Measurements from ENCODE around the gene SAT2.

SAT2 gene

DNA sequence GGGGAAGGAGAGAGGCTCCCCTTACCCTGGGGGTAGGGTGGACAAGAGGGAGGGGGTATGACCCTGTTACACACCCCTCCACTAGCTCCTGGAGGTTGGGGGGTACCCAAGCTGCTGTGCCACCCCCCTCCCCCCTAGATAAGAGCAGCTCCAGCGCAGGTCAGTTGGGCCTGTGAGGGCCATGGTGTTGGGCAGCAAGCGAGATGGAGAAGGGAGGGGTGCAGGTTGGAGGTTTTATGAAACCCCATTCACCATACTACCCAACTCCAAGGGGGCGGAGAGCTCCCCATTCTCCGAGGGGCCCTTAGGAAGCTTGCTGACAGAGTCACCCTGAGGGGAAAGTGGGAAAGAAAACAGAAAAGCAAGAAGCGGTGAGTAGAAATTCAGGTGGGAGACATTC, 36.0 kb downstream of the SAT2 start:
- DNase-seq (ENCODE audit: low spot score): no peak

DNA sequence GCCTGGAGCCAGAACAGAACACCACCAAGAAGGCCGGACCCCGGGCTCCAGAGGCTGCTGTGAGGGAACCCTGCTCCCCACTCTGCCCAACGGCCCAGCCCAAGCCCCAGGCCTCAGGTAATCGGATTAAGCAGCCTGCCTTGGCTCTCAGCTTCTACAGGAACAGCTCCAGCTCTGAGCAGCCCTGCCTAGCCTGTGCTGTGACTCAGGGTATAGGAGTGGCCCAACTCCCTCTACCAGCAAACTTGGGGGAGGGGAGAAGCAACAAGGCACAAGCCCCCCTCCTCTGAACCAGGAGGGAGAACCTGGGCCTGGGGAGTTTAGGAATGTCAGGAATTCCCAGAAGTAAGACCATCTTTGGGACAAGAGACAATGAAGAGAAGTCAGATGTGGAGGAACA, 36.9 kb downstream of the SAT2 start:
- peak; percentile 75 for DNase-seq (ENCODE audit: low spot score)

DNA sequence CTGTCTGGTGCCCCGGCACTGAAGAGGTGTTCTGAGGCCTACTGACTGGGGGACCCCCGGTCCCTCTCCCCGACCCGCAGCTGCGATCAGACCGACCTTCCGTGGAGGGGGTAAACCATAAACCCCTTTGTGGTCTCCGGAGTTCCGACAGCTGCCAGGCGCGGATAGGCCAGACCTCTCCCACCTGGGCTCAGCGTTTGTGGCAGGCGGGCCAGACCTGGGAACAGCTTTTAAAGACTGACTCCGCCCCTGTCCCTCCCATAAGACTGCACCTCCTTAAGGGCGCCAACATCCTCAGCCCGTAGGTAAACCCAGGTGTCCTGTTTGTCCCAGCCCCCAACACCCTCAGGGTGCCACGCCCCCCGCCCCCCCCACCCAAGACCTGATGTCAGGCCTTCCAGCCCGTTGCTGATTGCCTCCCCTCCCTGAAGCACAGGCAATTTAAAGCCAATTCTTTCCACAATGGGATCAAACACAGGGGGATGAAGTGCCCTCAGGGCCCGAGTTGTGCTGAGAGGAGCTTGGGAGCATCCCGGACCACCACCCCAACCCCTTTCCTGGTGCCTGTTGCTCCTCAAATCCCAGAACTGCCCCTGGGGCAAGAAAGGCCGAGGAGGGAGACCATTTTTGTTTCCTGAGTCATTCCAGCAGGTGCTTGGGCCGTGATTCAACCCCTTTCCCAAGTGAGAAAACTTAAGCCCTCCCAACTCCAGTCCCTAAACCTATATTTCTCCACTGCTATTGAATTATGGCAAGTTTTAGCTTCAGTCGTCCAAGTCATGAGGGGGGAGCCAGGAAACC, 37.5 kb downstream of the SAT2 start, which contains the start of gene SOX15:
Gene SOX15 (minus strand): TSS at position 204 of the 801 bp plus-strand sequence. CDS start 418 bp downstream, outside the sequence.
- DNase-seq (ENCODE audit: low spot score): no peak

DNA sequence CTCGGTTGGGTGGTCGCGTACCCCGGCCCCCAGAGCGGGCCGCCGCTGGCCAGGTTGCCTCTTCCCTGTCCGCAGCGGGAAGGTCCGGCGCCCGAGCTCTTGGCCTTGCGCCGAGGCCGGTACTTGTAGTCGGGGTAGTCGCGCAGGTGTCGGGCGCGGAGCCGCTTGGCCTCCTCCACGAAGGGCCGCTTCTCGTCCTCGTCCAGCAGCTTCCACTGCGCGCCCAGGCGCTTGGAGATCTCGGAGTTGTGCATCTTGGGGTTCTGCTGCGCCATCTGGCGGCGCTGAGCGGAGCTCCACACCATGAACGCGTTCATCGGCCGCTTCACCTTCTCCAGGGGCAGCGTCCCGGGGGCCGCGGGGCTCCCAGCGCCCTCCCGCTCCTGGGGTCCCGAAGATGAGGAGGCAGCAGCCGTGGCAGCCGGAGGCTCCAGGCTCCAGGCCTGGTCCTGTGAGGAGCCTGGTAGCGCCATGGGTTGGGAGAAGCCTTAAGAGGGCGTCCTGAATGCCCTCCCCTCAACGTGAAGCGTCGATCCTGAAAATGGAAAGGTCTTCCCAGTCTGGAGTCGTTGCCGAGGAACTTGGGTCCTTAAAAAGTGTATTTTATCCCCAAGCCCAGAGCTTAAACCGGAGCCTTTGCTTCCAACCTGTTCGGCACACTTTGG, 38.3 kb downstream of the SAT2 start:
- DNase-seq (ENCODE audit: low spot score): peak; percentile 66

DNA sequence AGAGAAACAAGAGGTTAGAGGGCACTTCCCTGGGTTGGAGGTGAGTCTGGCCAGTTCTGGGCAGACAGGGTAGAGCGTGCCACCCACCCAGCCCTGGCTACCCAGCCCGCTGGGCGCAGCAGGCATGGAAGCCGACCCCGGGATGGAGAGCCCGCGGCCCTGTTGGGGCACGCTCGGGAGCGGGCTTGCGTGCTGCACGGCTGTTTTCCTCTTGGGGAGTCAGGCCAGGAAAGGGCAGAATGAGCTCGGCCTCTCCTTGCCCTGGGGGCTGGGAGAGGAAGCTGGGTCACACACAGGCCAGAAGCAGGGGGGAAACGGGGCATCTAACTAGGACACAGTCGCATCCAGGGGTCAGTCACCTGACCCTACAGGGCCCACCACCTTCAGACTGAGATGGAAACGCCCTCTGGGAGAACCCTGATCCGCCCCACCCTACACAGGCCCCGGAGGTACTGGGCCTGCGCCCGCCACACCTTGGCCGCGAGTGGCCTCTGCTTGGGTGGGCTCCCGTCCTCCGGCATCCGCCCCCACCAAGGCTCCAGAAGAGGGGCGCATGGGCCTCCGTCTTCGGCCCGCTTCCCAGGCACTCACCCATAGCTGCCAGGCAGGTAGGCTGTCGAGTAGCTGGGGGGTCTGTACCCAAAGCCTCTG, 38.9 kb downstream of the SAT2 start:
- DNase-seq (ENCODE audit: low spot score): no peak

DNA sequence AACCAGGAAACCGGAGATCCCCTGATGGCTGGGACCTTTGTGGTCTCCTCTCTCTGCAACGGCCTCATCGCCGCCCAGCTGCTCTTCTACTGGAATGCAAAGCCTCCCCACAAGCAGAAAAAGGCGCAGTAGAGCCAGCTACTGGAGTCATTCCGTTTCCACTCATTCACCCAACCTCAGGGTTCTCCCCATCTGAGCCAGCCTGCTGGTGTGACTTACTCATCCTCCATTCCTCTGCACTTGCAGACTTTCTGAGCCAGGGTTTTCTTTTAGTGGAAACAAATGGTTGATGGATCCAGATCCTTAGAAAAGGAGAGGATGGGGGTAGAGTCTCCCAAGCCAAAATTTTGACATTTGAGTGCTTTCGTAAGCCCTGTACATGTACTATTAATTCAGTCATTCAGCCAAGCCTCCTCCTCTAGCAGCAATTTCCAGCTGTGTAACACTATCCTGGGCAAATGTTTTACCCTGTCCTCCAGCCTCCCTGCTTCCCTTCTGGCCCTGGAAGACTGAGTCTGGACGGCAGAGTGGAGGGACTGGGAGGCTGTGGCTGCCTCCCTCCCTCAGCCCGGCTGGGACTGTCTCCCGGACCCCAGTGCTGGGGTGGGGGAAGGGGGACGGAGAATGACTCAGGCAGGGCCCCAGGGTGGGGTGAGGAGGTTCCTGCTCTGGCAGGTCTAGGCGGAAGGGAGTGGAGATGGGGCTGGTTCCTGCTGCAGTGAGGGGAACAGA, 40.0 kb downstream of the SAT2 start:
- no peak for DNase-seq (ENCODE audit: low spot score)

DNA sequence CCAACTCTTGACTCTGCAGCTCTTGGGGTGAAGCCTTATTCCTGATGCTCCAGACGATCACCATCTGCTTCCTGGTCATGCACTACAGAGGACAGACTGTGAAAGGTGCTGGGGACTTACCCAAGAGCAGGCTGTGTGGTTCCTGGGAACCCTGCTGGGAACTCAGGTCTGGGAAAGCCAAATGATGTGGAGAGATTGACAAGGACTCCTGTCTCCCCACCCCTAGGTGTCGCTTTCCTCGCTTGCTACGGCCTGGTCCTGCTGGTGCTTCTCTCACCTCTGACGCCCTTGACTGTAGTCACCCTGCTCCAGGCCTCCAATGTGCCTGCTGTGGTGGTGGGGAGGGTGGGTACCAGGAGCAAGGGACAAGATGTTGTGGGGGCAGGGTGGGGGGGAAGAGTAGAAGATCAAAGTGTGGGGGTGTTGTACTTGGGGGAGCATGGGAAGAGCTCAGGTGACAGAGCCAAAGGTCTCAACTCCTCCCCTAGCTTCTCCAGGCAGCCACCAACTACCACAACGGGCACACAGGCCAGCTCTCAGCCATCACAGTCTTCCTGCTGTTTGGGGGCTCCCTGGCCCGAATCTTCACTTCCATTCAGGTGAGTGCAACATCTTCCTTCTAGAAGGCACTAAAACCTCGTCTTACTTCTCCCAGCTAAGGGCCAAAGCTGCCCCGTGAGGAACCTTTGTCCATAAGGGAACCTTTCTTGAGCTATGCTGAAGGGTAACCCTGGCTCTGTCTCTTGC, 40.8 kb downstream of the SAT2 start:
- DNase-seq (ENCODE audit: low spot score): no peak

DNA sequence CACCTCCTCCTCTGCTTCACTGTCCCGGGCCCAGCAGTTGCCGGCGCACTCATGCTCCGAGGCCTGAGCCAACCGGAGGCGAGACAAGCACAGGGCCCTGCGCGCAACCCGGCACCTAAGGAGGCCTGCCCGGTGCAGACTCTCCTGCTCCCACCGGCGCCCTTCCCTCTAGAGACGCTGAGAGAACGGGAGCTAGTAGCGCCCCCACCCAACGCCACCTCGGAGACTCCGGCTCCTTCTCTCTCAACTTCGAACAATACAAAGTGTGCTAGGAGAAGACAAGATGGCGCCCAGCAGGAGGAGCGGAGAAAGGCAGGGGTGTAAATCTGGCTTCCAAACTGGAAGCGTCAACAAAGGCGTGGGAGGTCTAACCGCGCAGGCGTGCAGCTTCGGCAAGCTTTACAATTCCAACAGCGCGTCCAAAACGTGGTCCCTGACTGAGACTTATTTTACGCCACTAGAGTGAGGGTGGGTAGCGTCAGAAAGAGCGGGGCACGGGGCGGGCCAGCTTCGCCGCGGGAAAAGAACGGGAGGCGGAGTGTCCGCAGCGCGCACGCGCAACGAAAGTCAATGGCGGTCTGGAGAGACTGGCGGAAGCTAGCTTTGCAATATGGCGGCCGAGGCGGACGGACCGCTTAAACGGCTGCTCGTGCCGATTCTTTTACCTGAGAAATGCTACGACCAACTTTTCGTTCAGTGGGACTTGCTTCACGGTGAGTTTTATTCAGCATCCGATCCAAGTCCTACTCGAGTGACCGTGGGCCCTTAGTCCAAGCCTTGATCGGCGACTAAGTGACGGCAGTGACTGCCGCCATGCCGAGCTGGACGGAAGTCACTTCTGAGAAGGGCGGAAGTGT, 44.1 kb downstream of the SAT2 start, which contains the start of gene MPDU1:
Gene MPDU1 (plus strand): TSS at position 600 of the 857 bp plus-strand sequence. CDS start 11 bp downstream, at position 611.
- peak; percentile 84 for DNase-seq (ENCODE audit: low spot score)

DNA sequence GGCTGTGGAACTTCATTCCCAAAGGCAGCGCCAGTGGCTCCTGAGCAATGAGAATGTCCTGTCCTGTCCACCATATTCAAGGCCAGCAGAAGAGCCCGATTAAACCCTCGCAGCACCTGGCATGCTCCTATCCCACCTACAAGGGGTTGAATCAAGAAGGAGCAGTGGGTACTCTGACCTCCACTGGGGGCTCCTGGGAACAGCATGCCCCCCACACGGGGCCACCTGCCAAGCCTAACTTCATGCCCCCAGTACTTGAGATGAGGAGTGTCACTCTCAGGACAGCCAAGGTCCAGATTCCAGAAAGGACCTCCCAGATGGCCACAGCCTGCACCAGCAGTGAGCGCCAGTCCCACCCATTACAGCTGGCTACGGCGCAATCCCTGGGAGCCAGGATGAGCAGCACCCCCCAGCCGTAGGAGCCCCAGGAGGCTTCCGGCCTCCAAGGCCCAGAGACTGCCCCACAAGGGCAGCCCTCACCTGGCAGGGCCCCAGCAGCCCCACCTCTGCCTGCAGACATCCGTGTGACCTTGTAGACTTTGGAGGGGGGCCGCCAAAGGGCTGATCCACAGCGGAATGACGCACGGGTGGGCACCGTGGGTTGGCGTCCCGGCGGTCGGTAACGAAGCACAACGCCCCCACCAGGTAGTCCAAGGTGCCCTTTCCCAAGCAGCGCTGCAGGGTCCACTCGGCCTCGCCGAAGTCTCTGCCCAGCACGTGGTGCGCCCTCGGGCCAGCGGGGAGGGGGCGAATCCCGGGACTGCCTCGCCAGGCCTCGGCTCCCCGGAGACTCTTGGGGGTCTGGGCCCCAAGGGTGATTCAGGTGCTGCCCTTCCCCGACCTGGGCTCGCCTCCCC, 45.0 kb downstream of the SAT2 start:
- no peak for DNase-seq (ENCODE audit: low spot score)

DNA sequence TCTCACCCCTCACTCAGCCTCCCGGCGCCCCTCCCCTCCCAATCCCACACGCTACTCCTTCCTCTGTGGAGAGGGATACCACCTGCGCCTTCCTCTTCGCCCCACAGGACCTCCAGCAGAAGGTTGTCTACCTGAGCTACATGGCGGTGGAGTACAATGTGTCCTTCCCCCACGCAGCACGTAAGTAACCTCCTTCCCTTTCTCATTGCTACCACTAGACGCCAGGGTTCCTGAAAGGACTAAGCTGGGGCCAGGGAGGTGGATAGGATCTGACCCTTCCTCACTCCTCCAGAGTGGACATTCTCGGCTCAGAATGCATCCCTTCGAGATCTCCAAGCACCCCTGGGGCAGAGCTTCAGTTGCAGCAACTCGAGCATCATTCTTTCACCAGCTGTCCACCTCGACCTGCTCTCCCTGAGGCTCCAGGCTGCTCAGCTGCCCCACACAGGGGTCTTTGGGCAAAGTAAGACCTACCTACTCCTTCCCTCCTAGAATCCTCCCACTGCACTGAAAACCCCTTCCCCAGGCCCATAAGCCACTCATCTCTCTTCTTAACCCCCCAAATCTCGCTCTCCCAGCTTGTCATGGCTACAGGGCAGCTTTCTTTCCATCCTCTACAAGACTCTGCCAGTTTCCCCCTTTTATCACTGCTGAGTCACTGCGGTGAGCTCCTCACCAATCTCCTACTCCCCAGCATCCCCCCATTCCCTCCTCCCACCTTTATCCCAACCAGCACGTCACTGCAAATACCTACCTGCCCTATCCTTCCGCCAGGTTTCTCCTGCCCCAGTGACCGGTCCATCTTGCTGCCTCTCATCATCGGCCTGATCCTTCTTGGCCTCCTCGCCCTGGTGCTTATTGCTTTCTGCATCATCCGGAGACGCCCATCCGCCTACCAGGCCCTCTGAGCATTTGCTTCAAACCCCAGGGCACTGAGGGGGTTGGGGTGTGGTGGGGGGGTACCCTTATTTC, 46.7 kb downstream of the SAT2 start:
- no peak for DNase-seq (ENCODE audit: low spot score)

DNA sequence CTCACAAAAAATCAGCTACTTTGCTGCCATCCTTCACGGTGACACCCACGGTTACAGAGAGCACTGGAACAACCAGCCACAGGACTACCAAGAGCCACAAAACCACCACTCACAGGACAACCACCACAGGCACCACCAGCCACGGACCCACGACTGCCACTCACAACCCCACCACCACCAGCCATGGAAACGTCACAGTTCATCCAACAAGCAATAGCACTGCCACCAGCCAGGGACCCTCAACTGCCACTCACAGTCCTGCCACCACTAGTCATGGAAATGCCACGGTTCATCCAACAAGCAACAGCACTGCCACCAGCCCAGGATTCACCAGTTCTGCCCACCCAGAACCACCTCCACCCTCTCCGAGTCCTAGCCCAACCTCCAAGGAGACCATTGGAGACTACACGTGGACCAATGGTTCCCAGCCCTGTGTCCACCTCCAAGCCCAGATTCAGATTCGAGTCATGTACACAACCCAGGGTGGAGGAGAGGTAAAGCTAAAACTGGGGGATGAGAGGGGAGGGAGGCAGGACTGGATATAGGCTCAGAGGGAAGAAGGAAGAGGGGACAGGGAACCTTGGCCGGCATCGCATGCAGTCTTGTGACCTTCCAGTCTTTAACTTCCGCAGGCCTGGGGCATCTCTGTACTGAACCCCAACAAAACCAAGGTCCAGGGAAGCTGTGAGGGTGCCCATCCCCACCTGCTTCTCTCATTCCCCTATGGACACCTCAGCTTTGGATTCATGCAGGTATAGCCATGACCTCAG, 47.6 kb downstream of the SAT2 start:
- DNase-seq (ENCODE audit: low spot score): no peak

DNA sequence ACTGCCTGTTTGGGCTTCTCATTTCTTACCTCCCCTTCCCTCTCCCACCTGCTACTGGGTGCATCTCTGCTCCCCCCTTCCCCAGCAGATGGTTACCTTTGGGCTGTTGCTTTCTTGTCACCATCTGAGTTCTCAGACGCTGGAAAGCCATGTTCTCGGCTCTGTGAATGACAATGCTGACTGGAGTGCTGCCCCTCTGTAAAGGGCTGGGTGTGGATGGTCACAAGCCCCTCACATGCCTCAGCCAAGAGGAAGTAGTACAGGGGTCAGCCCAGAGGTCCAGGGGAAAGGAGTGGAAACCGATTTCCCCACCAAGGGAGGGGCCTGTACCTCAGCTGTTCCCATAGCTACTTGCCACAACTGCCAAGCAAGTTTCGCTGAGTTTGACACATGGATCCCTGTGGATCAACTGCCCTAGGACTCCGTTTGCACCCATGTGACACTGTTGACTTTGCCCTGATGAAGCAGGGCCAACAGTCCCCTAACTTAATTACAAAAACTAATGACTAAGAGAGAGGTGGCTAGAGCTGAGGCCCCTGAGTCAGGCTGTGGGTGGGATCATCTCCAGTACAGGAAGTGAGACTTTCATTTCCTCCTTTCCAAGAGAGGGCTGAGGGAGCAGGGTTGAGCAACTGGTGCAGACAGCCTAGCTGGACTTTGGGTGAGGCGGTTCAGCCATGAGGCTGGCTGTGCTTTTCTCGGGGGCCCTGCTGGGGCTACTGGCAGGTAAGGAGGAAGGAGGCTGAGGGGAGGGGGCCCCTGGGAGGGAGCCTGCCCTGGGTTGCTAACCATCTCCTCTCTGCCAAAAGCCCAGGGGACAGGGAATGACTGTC, 48.4 kb downstream of the SAT2 start, which contains the start of gene CD68:
Gene CD68 (plus strand): TSS at position 638 of the 833 bp plus-strand sequence. CDS start 40 bp downstream, at position 678.
- no peak for DNase-seq (ENCODE audit: low spot score)

DNA sequence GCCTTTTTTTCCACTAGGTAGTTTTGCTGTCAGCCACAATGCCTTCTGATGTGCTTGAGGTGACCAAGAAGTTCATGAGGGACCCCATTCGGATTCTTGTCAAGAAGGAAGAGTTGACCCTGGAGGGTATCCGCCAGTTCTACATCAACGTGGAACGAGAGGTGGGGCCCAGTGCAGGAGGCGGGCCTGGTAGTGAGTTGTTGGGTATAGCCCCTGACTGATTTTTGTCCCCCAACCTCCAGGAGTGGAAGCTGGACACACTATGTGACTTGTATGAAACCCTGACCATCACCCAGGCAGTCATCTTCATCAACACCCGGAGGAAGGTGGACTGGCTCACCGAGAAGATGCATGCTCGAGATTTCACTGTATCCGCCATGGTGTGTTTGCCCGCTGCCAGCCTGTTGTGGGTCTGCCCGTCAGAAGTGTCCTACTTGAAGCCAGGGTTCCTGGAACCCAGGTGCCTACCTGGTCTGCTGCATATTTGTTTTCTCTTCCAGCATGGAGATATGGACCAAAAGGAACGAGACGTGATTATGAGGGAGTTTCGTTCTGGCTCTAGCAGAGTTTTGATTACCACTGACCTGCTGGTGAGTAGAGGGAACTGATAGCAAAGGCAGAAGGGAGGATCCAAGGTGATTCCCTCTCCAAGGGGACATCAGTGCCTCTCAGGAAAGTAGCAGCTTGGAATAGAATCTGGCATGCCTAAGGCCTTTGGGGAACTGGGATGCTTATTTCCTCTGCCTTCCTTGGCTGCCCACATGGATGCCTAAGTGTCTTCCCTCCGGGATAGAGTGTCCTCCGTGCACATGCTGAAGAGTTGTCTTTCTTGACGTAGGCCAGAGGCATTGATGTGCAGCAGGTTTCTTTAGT, 50.1 kb downstream of the SAT2 start:
- DNase-seq (ENCODE audit: low spot score): no peak

DNA sequence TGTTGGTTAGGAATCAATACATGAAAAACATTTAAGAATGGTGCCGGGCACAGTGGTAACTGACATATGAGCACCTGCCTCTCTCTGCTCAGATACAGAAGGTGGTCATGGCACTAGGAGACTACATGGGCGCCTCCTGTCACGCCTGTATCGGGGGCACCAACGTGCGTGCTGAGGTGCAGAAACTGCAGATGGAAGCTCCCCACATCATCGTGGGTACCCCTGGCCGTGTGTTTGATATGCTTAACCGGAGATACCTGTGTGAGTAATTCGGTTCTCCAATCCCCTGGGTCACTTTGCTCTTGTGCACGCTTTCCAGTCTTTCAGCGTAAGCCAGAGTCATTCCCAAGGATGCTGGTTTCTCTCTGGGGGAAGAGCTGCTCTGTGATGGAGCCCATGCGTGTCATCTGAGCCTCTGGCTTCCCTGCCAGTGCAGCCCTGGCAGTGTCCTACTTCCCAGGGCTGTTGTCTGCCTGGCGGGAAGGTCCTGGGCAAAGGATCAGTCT, 51.1 kb downstream of the SAT2 start:
- DNase-seq (ENCODE audit: low spot score): no peak

All from D341Med (cell line).